Endothelial cell of umbilical vein (primary cell): Measurements from ENCODE around the gene CLASP2. TPM values are rescaled to one million over a fixed set of nuclear protein-coding genes. Genes with fewer than 3 reads are reported as not detected.

Experiments used
- BruUV-seq: library from RNA; stranded (reverse); fragments of 400-500 nt; replicated peaks from 2 replicates; lab custom pipeline; 2021; lab: Mats Ljungman, UMichigan
- CTCF ChIA-PET: fragments of 300-600, 350-600 bp; sonication (Branson Sonifier 250); formaldehyde crosslinking; loops from one replicate; lab custom pipeline; 2021; ENCODE audit warnings: antibody characterized with exemption, inconsistent platforms; lab: Charles Lee
- POLR2A ChIA-PET: fragments of 300-600, 350-600 bp; sonication (Branson Sonifier 250); formaldehyde crosslinking; loops from one replicate; lab custom pipeline; 2021; ENCODE audit warnings: antibody characterized with exemption, inconsistent platforms; lab: Charles Lee
- DNase-seq: peaks from one replicate; pipeline ENCODE4 v3.0.0-alpha.2; 2011; ENCODE audit warnings: low read depth, low spot score
- FAIRE-seq: peaks from 2 replicates; lab custom pipeline; 2011; peaks lifted over from hg19 to GRCh38; lab: Jason Lieb, UNC
- H2AFZ ChIP-seq: 2 replicates; pipeline ENCODE4 v1.6.0; 2012; ENCODE audit warnings: low read depth, low read length, control low read depth, inconsistent platforms
- H3K27ac ChIP-seq: 2 replicates; pipeline ENCODE4 v1.5.1; 2011; ENCODE audit warnings: low read depth, mild to moderate bottlenecking, control low read depth, low read length, moderate library complexity; ENCODE audit not compliant: insufficient read depth
- H3K27me3 ChIP-seq, 2 experiments: 2 replicates each; pipeline versions ENCODE4 v1.6.0 to v1.6.1; 2011; ENCODE audit warnings: low read length in 2 of 2, mixed read lengths in 1 of 2; ENCODE audit not compliant: control insufficient read depth in 2 of 2, insufficient read depth in 2 of 2
- H3K36me3 ChIP-seq, 2 experiments: 2 replicates in 1 of 2; 3 replicates in 1 of 2; pipeline ENCODE4 v1.5.1; 2011; ENCODE audit warnings: low read length in 2 of 2, mild to moderate bottlenecking in 1 of 2, moderate library complexity in 1 of 2; ENCODE audit not compliant: control insufficient read depth in 2 of 2, insufficient read depth in 2 of 2; ENCODE audit errors: extremely low read depth in 1 of 2
- H3K4me1 ChIP-seq: 3 replicates; pipeline ENCODE4 v1.5.1; 2011; ENCODE audit warnings: mild to moderate bottlenecking, low read length; ENCODE audit not compliant: control insufficient read depth, insufficient read depth; ENCODE audit errors: extremely low read depth
- H3K4me2 ChIP-seq: 2 replicates; pipeline ENCODE4 v1.6.1; 2011; ENCODE audit warnings: low read length, control low read depth, mixed read lengths; ENCODE audit not compliant: insufficient read depth
- H3K4me3 ChIP-seq, 3 experiments: fragments of 200-600 bp in 1 of 3; sonication (generic), shearing (Covaris generic) in 1 of 3; replicated peaks in 1 of 3; 2 replicates each; pipeline ENCODE4 v1.5.1; 2011 to 2016; ENCODE audit warnings: control low read depth in 3 of 3, low read length in 3 of 3, mild to moderate bottlenecking in 2 of 3, inconsistent platforms in 1 of 3, low read depth in 1 of 3, moderate library complexity in 1 of 3; ENCODE audit not compliant: insufficient read depth in 1 of 3
- H3K79me2 ChIP-seq: 2 replicates; pipeline ENCODE4 v1.6.0; 2012; ENCODE audit warnings: low read length, inconsistent platforms; ENCODE audit not compliant: control insufficient read depth, insufficient read depth
- H3K9ac ChIP-seq: replicated peaks from 2 replicates; pipeline ENCODE3; 2011; ENCODE audit warnings: low read length, control low read depth; ENCODE audit not compliant: insufficient read depth; ENCODE audit errors: extremely low read depth
- H3K9me1 ChIP-seq: replicated peaks from 3 replicates; pipeline ENCODE4 v1.6.0; 2011; ENCODE audit warnings: mild to moderate bottlenecking, low read length; ENCODE audit not compliant: control insufficient read depth, insufficient read depth; ENCODE audit errors: extremely low read depth
- H3K9me3 ChIP-seq: replicated peaks from 2 replicates; pipeline ENCODE4 v1.5.1; 2012; ENCODE audit warnings: low read length, inconsistent platforms; ENCODE audit not compliant: control insufficient read depth, insufficient read depth
- H4K20me1 ChIP-seq: replicated peaks from 2 replicates; pipeline ENCODE3; 2011; ENCODE audit warnings: mild to moderate bottlenecking, low read length; ENCODE audit not compliant: control insufficient read depth, insufficient read depth; ENCODE audit errors: extremely low read depth
- CTCF ChIP-seq, 2 donors: IDR thresholded peaks; 1 replicate in 1 of 2; 2 replicates in 1 of 2; pipeline ENCODE4 v1.5.1; 2011; ENCODE audit warnings: low read length in 2 of 2, mild to moderate bottlenecking in 2 of 2, moderate library complexity in 2 of 2, control low read depth in 1 of 2, inconsistent platforms in 1 of 2, low read depth in 1 of 2; ENCODE audit not compliant: insufficient read depth in 1 of 2; ENCODE audit errors: extremely low read depth in 1 of 2
- EZH2 ChIP-seq: IDR thresholded peaks from 2 replicates; pipeline ENCODE4 v1.6.1; 2012; ENCODE audit warnings: borderline replicate concordance, low read depth, mild to moderate bottlenecking, moderate library complexity, low read length, inconsistent platforms; ENCODE audit not compliant: severe bottlenecking
- FOS ChIP-seq: IDR thresholded peaks from 2 replicates; pipeline ENCODE4 v1.6.1; 2011; ENCODE audit warnings: mild to moderate bottlenecking, low read length, moderate library complexity, borderline replicate concordance; ENCODE audit not compliant: insufficient read depth
- GATA2 ChIP-seq: IDR thresholded peaks from 2 replicates; pipeline ENCODE4 v1.7.0; 2011; ENCODE audit warnings: low read depth, mild to moderate bottlenecking, moderate library complexity, mixed read lengths, low read length; ENCODE audit not compliant: insufficient read length, insufficient read depth
- JUN ChIP-seq: IDR thresholded peaks from 2 replicates; pipeline ENCODE4 v1.6.1; 2011; ENCODE audit warnings: borderline replicate concordance, low read depth; ENCODE audit not compliant: insufficient read length, insufficient read depth
- MAX ChIP-seq: IDR thresholded peaks from 2 replicates; pipeline ENCODE4 v1.6.1; 2011; ENCODE audit not compliant: insufficient read depth, insufficient read length
- MYC ChIP-seq: IDR thresholded peaks from one replicate; pipeline ENCODE4 v1.6.1; 2011; ENCODE audit warnings: mild to moderate bottlenecking, low read depth, low read length
- POLR2A ChIP-seq: IDR thresholded peaks from 2 replicates; pipeline ENCODE4 v1.6.1; 2012; ENCODE audit warnings: low read depth, mild to moderate bottlenecking, control low read depth, low read length
- POLR2AphosphoS5 ChIP-seq: IDR thresholded peaks from 2 replicates; pipeline ENCODE4 v1.6.1; 2012; ENCODE audit warnings: low read depth, mild to moderate bottlenecking, control low read depth, low read length, moderate library complexity; ENCODE audit not compliant: insufficient read depth
- dilution Hi-C: fragments of 300-500 bp; cut with MboI; formaldehyde crosslinking; loops from one replicate; pipeline ENCODE4 v1.15.0; 2019; ENCODE audit warnings: low sequenced_read_pairs; ENCODE audit not compliant: extremely low pct_ligation_motif_present
- intact Hi-C: fragments of 100-400 bp; cut with micrococcal nuclease; formaldehyde crosslinking; loops from one replicate; pipeline ENCODE4 v1.10.0; 2022
- polyA plus RNA-seq, 4 experiments: library from polyadenylated mRNA; depleted of rRNA in 3 of 4; stranded (reverse) in 3 of 4; unstranded in 1 of 4; fragments of >200 nt; gene quantifications; 2 replicates each; pipeline versions ENCODE4 v1.2.1 to v1.2.3, GENCODE V29; 2011 to 2012; ENCODE audit warnings: missing spikeins in 1 of 4
- total RNA-seq: library from RNA; stranded (reverse); gene quantifications from 2 replicates; pipeline ENCODE4 v1.2.3, GENCODE V29; 2021

The CLASP2 gene
- total and polyA plus RNA-seq, 2 donors (not counting 3 experiments of a cell fraction or from before 2014, with no cell fraction given): 15.0 to 55.0 TPM

- H3K4me3 ChIP-seq: peak overlapping the region in 1 of 3 experiments; percentile 37
- POLR2A ChIA-PET: no interaction called here
- H3K9ac ChIP-seq: peak overlapping the region; percentile 74
- H3K4me1 ChIP-seq: peaks cover 33% of the 10 kb centered on the region
- H3K9me1 ChIP-seq: no peaks in the 10 kb centered on the region
- peak overlapping the region; percentile 94 for H3K4me2 ChIP-seq
- FAIRE-seq (no peak), DNase-seq (peak; percentile 66)
- intact Hi-C loops: no loop called here
- dilution Hi-C loops: no loop called here
- H3K9me3 ChIP-seq: no peaks in the 10 kb centered on the region
- H2AFZ ChIP-seq: no peak overlapping the region
- CTCF ChIA-PET: no interaction called here
- TF ChIP-seq MYC (no peak), JUN (peak; percentile 82), FOS (peak; percentile 72), CTCF (IDR thresholded peaks at IDR 0.05; ENCODE audit: extremely low read depth in 1 of 2, insufficient read depth in 1 of 2, low read depth in 1 of 2, low read length in 2 of 2) (no peak), POLR2AphosphoS5 (no peak), GATA2 (no peak), MAX (no peak), EZH2 (no peak), POLR2A (no peak)
- H3K79me2 ChIP-seq: no peaks in the 10 kb centered on the region
- H3K36me3 ChIP-seq: no peaks in the 10 kb centered on the region
- H3K27me3 ChIP-seq: no peaks in the 10 kb centered on the region
- peak overlapping the region; percentile 87 for H3K27ac ChIP-seq
- BruUV-seq: TSS peak; percentile 90
- no peaks in the 10 kb centered on the region for H4K20me1 ChIP-seq
These were observed 139.5 kb downstream of the CLASP2 start for GRCh38 chr3:33578325-33579177.
